ENCODE data around the gene MPEG1. TPM values are rescaled to one million over a fixed set of nuclear protein-coding genes. Genes with fewer than 3 reads are reported as not detected.

The MPEG1 gene
- total and polyA plus RNA-seq, 2 of the 13 experiments (the other 11 are each of a cell fraction or from before 2014, with no cell fraction given): not detected

GRCh38 chr11:59253001-59253400 lies 40.3 kb upstream of the MPEG1 start (continued):
- TF ChIP-seq, protein P1, sequence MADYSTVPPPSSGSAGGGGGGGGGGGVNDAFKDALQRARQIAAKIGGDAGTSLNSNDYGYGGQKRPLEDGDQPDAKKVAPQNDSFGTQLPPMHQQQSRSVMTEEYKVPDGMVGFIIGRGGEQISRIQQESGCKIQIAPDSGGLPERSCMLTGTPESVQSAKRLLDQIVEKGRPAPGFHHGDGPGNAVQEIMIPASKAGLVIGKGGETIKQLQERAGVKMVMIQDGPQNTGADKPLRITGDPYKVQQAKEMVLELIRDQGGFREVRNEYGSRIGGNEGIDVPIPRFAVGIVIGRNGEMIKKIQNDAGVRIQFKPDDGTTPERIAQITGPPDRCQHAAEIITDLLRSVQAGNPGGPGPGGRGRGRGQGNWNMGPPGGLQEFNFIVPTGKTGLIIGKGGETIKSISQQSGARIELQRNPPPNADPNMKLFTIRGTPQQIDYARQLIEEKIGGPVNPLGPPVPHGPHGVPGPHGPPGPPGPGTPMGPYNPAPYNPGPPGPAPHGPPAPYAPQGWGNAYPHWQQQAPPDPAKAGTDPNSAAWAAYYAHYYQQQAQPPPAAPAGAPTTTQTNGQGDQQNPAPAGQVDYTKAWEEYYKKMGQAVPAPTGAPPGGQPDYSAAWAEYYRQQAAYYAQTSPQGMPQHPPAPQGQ (CRISPR knock-in tag; IDR thresholded peaks at IDR 0.05; ENCODE audit: borderline replicate concordance): no peak
- no peak for TF ChIP-seq ATM (IDR thresholded peaks at IDR 0.05; ENCODE audit: borderline replicate concordance)
- TF ChIP-seq, protein P2, sequence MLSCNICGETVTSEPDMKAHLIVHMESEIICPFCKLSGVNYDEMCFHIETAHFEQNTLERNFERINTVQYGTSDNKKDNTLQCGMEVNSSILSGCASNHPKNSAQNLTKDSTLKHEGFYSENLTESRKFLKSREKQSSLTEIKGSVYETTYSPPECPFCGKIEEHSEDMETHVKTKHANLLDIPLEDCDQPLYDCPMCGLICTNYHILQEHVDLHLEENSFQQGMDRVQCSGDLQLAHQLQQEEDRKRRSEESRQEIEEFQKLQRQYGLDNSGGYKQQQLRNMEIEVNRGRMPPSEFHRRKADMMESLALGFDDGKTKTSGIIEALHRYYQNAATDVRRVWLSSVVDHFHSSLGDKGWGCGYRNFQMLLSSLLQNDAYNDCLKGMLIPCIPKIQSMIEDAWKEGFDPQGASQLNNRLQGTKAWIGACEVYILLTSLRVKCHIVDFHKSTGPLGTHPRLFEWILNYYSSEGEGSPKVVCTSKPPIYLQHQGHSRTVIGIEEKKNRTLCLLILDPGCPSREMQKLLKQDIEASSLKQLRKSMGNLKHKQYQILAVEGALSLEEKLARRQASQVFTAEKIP (CRISPR knock-in tag; IDR thresholded peaks at IDR 0.05; ENCODE audit: borderline replicate concordance): no peak
- TF ChIP-seq NCOA5 (CRISPR knock-in tag; IDR thresholded peaks at IDR 0.05): no peak
- TF ChIP-seq EZH2 (conservative IDR thresholded peaks at IDR 0.05; ENCODE audit: low read depth, low read length): no peak
- no peak for TF ChIP-seq POLR2A (IDR thresholded peaks at IDR 0.05; ENCODE audit: insufficient read depth in 1 of 2, low read depth in 2 of 2, low read length in 2 of 2)
- TF ChIP-seq, protein P3, sequence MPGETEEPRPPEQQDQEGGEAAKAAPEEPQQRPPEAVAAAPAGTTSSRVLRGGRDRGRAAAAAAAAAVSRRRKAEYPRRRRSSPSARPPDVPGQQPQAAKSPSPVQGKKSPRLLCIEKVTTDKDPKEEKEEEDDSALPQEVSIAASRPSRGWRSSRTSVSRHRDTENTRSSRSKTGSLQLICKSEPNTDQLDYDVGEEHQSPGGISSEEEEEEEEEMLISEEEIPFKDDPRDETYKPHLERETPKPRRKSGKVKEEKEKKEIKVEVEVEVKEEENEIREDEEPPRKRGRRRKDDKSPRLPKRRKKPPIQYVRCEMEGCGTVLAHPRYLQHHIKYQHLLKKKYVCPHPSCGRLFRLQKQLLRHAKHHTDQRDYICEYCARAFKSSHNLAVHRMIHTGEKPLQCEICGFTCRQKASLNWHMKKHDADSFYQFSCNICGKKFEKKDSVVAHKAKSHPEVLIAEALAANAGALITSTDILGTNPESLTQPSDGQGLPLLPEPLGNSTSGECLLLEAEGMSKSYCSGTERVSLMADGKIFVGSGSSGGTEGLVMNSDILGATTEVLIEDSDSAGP (CRISPR knock-in tag; IDR thresholded peaks at IDR 0.05; ENCODE audit: borderline replicate concordance): no peak
- no peak for TF ChIP-seq PCBP2 (optimal IDR thresholded peaks at IDR 0.05; ENCODE audit: low read depth, low read length, poor library complexity, severe bottlenecking)
- no peak for TF ChIP-seq PHF20 (CRISPR knock-in tag; IDR thresholded peaks at IDR 0.05)
- TF ChIP-seq ZSCAN30 (CRISPR knock-in tag; IDR thresholded peaks at IDR 0.05): no peak
- TF ChIP-seq, protein P4, sequence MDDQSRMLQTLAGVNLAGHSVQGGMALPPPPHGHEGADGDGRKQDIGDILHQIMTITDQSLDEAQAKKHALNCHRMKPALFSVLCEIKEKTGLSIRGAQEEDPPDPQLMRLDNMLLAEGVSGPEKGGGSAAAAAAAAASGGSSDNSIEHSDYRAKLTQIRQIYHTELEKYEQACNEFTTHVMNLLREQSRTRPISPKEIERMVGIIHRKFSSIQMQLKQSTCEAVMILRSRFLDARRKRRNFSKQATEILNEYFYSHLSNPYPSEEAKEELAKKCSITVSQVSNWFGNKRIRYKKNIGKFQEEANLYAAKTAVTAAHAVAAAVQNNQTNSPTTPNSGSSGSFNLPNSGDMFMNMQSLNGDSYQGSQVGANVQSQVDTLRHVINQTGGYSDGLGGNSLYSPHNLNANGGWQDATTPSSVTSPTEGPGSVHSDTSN (CRISPR knock-in tag; IDR thresholded peaks at IDR 0.05; ENCODE audit: borderline replicate concordance): no peak

Data from HepG2 (cell line).